Spleen (tissue), 11 donors: Measurements from ENCODE around the gene WNK2. TPM values are rescaled to one million over a fixed set of nuclear protein-coding genes. Genes with fewer than 3 reads are reported as not detected.

Experiments used
- DNase-seq: peaks from one replicate; pipeline ENCODE4 v3.0.0-alpha.2; 2020
- H3K27ac ChIP-seq, 8 donors: fragments of 200-600 bp; sonication (generic) in 7 of 8; 1 replicate in 4 of 8; 2 replicates in 4 of 8; pipeline versions ENCODE4 v1.5.0 to v1.8.0; 2016 to 2021; ENCODE audit warnings: inconsistent platforms in 4 of 8, mild to moderate bottlenecking in 4 of 8, moderate library complexity in 1 of 8
- H3K27me3 ChIP-seq, 7 donors: fragments of 200-600 bp; sonication (generic) in 6 of 7; replicated peaks in 1 of 7; 1 replicate in 4 of 7; 2 replicates in 3 of 7; pipeline versions ENCODE4 v1.5.0 to v1.8.0; 2016 to 2021; ENCODE audit warnings: inconsistent platforms in 3 of 7, mild to moderate bottlenecking in 1 of 7
- H3K36me3 ChIP-seq, 6 donors: fragments of 200-600 bp; sonication (generic) in 5 of 6; 1 replicate in 4 of 6; 2 replicates in 2 of 6; pipeline versions ENCODE4 v1.5.0 to v1.8.0; 2016 to 2021; ENCODE audit warnings: inconsistent platforms in 2 of 6
- H3K4me1 ChIP-seq, 6 donors: fragments of 200-600 bp; sonication (generic) in 5 of 6; 1 replicate in 3 of 6; 2 replicates in 3 of 6; pipeline versions ENCODE4 v1.5.0 to v1.8.0; 2016 to 2021; ENCODE audit warnings: inconsistent platforms in 3 of 6
- H3K4me3 ChIP-seq, 8 donors: fragments of 200-600 bp; sonication (generic) in 7 of 8; 1 replicate in 4 of 8; 2 replicates in 4 of 8; pipeline versions ENCODE4 v1.5.0 to v1.8.0; 2016 to 2021; ENCODE audit warnings: inconsistent platforms in 4 of 8, mild to moderate bottlenecking in 4 of 8, moderate library complexity in 2 of 8
- H3K9me3 ChIP-seq, 8 donors: fragments of 200-600 bp; sonication (generic) in 7 of 8; 1 replicate in 4 of 8; 2 replicates in 4 of 8; pipeline versions ENCODE4 v1.5.0 to v1.8.0; 2016 to 2021; ENCODE audit warnings: inconsistent platforms in 4 of 8
- CTCF ChIP-seq, 11 experiments: fragments of 200-600 bp in 7 of 11; fragments of 450-650 bp in 4 of 11; sonication (generic) in 4 of 11; IDR thresholded peaks in 8 of 11; conservative IDR thresholded peaks in 3 of 11; 1 replicate in 7 of 11; 2 replicates in 4 of 11; pipeline versions ENCODE4 v1.4.0 to v1.8.0; 2016 to 2021; ENCODE audit warnings: antibody characterized with exemption in 11 of 11, inconsistent platforms in 4 of 11, mild to moderate bottlenecking in 1 of 11
- POLR2A ChIP-seq, 3 donors: fragments of 450-650 bp; IDR thresholded peaks; one replicate each; pipeline ENCODE4 v1.5.1; 2017; ENCODE audit warnings: antibody characterized with exemption in 3 of 3, mild to moderate bottlenecking in 1 of 3
- POLR2AphosphoS5 ChIP-seq, 3 donors: sonication (generic); formaldehyde crosslinking; IDR thresholded peaks; one replicate each; pipeline ENCODE4 v1.5.1; 2017; ENCODE audit warnings: antibody characterized with exemption in 3 of 3
- WGBS, 5 donors: extraction: QIAGEN DNeasy Blood & Tissue Kit in 3 of 5; methylation state at CpG; one replicate each; pipeline versions ENCODE4 v1.1.5 to v1.1.7; 2013 to 2018; 5-methylcytosine and 5-hydroxymethylcytosine counted together
- intact Hi-C: fragments of 100-400 bp; cut with DNase I; formaldehyde crosslinking; loops from one replicate; pipeline ENCODE4 v1.15.0; 2023; ENCODE audit warnings: low total_unique reads
- polyA plus RNA-seq, 3 donors: library from polyadenylated mRNA; stranded (reverse); fragments of 200-250 nt; gene quantifications; one replicate each; pipeline ENCODE4 v1.2.1, GENCODE V29; 2013
- total RNA-seq, 7 donors: library from RNA; depleted of rRNA in 3 of 7; stranded (reverse); fragments of >200 nt in 3 of 7; fragmentation: NEBNext Ultra II Directional in 4 of 7; extraction: Animal tissue kit (Norgen Biotek cat#: 25700) in 4 of 7; gene quantifications; one replicate each; pipeline versions ENCODE4 v1.1.0 to v1.2.1, GENCODE V29; 2016 to 2021
- donor health status: healthy with polysubstance abuse.
- donor health status: DM: no; HTN: no; CAD: no; lungs with moderate emphysema.
- donor health status: DM: no; HTN: no; CAD: no.
- donor health status: Bipolar disorder and iron deficiency.
- donor health status: healthy.
- donor health status: DM: no; HTN: no; CAD: no.
- donor health status: DM: yes; HTN: yes; CAD: no.

WNK2 gene
- total and polyA plus RNA-seq, 10 donors = 1.8 to 20.0 (median 7.3) TPM

- Histone ChIP-seq H3K4me3 (no peak overlapping the region), H3K27ac (no peak overlapping the region), H3K4me1 (peaks cover 5 to 32% (median 22%) of the 10 kb centered on the region in 6 donors), H3K36me3 (no peaks in the 10 kb centered on the region), H3K9me3 (no peaks in the 10 kb centered on the region), H3K27me3 (peaks cover 0 to 51% (median 26%) of the 10 kb centered on the region in 7 donors)
- TF ChIP-seq POLR2AphosphoS5 (IDR thresholded peaks at IDR 0.05) (no peak), CTCF (IDR thresholded peaks at IDR 0.05 in 8 of 11, conservative IDR thresholded peaks at IDR 0.05 in 3 of 11) (no peak), POLR2A (IDR thresholded peaks at IDR 0.05) (no peak)
- no peak for DNase-seq
- WGBS, 5 donors = 67 to 75% (median 70%) methylated on average over 9 of the region's 9 CpGs
- intact Hi-C loops = no loop called here
These were observed 3.1 kb downstream of the WNK2 start for GRCh38 chr9:93187047-93187446.

GRCh38 chr9:93187574-93187973 lies 3.6 kb downstream of the WNK2 start:
- Histone ChIP-seq H3K27ac (no peak overlapping the region), H3K4me3 (no peak overlapping the region), H3K9me3 (no peaks in the 10 kb centered on the region), H3K27me3 (peaks cover 0 to 45% (median 26%) of the 10 kb centered on the region in 7 donors), H3K4me1 (peaks cover 5 to 32% (median 22%) of the 10 kb centered on the region in 6 donors), H3K36me3 (no peaks in the 10 kb centered on the region)
- TF ChIP-seq POLR2A (IDR thresholded peaks at IDR 0.05) (no peak), CTCF (IDR thresholded peaks at IDR 0.05 in 8 of 11, conservative IDR thresholded peaks at IDR 0.05 in 3 of 11) (no peak), POLR2AphosphoS5 (IDR thresholded peaks at IDR 0.05) (no peak)
- WGBS, 5 donors = 73 to 94% (median 86%) methylated on average over 5 of the region's 5 CpGs
- intact Hi-C loops = no loop called here
- no peak for DNase-seq

- Histone ChIP-seq H3K36me3 (no peaks in the 10 kb centered on the region), H3K4me3 (no peak overlapping the region), H3K4me1 (peaks cover 2 to 24% (median 15%) of the 10 kb centered on the region in 6 donors), H3K27me3 (peaks cover 0 to 34% (median 17%) of the 10 kb centered on the region in 7 donors), H3K27ac (no peak overlapping the region), H3K9me3 (no peaks in the 10 kb centered on the region)
- intact Hi-C loops = no loop called here
- WGBS, 5 donors = 72 to 87% (median 80%) methylated on average over 13 to 14 of the region's 14 CpGs
- DNase-seq = no peak
- no peak for TF ChIP-seq POLR2AphosphoS5 (IDR thresholded peaks at IDR 0.05)
These were observed 4.8 kb downstream of the WNK2 start for GRCh38 chr9:93188426-93189368.

- no peak overlapping the region for H3K27ac ChIP-seq
- H3K4me1 ChIP-seq = peaks cover 0 to 17% (median 7%) of the 10 kb centered on the region in 6 donors
- intact Hi-C loops = no loop called here
- 82 to 93% (median 89%) methylated on average over 13 to 21 of the region's 21 CpGs for WGBS, 5 donors
- no peak for TF ChIP-seq CTCF (IDR thresholded peaks at IDR 0.05 in 8 of 11, conservative IDR thresholded peaks at IDR 0.05 in 3 of 11)
- TF ChIP-seq POLR2AphosphoS5 (IDR thresholded peaks at IDR 0.05) = no peak
- no peak for TF ChIP-seq POLR2A (IDR thresholded peaks at IDR 0.05)
- peaks cover 0 to 26% (median 8%) of the 10 kb centered on the region in 7 donors for H3K27me3 ChIP-seq
- no peaks in the 10 kb centered on the region for H3K36me3 ChIP-seq
- no peak overlapping the region for H3K4me3 ChIP-seq
- H3K9me3 ChIP-seq = no peaks in the 10 kb centered on the region
- no peak for DNase-seq
These were observed 5.6 kb downstream of the WNK2 start for GRCh38 chr9:93189369-93190132.
